Stimulated activated CD4-positive, alpha-beta T cell treated with anti-CD3 and anti-CD28 coated beads, Interleukin-15, amount 100 ng/mL, for 24 hours (primary cell): ENCODE measurements around the gene CLIP2.
A peak's percentile ranks its signal among the peaks of the same experiment; 100 is the strongest.
"Not testable (repeated sequence)": the region's sequence is repeated elsewhere in the genome, so short reads cannot be mapped to it uniquely, and the experiment has no call there.

Experiments
- DNase-seq: peaks from one replicate; pipeline ENCODE4 v3.0.0-alpha.2; 2020

The CLIP2 gene

DNA sequence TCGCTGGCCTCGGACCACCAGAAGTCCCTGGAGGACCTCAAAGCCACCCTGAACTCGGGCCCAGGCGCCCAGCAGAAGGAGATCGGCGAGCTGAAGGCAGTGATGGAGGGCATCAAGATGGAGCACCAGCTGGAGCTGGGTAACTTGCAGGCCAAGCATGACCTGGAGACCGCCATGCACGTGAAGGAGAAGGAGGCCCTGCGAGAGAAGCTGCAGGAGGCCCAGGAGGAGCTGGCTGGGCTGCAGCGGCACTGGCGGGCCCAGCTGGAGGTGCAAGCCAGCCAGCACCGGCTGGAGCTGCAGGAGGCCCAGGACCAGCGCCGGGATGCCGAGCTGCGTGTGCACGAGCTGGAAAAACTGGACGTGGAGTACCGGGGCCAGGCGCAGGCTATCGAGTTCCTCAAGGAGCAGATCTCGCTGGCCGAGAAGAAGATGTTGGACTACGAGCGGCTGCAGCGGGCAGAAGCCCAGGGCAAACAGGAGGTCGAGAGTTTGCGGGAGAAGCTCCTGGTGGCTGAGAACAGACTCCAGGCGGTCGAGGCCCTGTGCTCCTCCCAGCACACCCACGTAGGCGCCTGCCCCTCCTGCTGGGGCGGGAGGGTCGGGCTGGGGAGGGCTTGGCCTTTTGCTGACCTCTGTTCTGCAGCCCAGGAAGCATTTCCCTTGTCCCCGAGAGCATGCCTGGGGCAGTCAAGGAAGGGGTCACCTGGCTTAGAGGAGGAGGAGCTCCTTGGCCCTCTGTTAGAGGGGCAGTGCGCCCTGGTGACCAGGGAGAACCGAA, 87.2 kb downstream of the CLIP2 start:
- DNase-seq = no peak

DNA sequence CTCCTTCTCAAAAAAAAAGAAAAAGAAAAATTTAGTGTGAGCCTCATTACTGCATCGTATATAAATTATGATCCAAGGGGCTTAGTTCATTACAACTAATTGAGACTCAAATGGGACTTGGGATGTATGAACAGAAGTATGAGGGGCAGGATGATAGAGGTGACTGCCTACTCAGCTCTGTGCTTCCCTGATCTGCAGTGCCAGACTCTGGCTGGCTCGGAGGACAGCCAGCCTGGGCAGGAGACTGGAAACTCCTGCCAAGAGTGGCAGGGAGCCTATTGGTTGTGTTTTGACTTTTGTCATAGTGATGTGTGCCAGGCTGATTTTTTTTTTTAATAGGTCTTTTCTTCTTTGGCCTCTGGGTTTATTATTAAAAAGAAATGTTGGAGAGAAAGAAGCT, 90.7 kb downstream of the CLIP2 start:
- no peak for DNase-seq

DNA sequence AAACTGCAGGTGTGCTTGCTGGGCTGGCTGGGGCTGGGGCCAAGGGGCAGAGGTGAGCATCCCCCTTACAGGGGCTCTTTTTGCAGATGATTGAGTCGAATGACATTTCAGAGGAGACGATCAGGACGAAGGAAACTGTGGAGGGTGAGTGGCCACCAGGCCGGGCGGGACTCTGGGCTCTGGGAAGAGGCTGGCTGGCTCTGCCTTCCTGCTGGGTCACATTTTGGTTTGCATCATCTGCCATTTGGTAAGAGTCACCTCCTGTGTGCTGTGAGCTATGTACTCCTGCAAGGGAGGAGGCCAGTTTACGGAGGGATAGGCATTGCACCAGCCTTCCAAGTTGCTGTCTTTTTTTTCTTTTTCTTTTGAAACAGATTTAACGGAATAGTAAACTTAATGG, 91.5 kb downstream of the CLIP2 start:
- DNase-seq = no peak

DNA sequence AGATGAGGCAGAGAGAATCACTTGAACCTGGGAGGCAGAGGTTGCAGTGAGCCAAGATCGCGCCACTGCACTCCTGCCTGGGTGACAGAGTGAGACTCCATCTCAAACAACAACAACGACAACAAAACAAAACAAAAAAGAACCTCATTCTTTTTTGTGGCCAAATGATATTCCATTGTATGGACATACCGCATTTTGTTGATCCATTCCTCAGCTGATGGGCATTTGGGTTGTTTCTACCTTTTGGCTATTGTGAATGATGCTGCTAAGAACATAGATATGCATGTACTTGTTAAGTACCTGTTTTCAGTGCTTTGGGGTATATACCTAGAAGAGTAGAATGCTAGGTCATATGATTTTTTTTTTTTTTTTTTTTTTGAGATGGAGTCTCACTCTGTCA, 94.9 kb downstream of the CLIP2 start:
- not testable (repeated sequence) for DNase-seq

DNA sequence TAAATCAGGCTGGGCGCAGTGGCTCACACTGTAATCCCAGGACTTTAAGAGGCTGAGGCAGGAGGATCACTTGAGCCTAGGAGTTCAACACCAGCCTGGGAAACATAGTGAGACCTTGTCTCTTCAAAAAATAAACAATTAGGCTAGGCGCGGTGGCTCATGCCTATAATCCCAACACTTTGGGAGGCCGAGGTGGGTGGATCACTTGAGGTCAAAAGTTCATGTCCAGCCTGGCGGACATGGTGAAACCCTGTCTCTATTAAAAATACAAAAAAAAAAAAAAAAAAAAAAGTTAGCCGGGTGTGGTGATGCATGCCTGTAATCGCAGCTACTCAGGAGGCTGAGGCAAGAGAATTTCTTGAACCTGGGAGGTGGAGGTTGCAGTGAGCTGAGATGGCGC, 95.6 kb downstream of the CLIP2 start:
- DNase-seq = not testable (repeated sequence)

DNA sequence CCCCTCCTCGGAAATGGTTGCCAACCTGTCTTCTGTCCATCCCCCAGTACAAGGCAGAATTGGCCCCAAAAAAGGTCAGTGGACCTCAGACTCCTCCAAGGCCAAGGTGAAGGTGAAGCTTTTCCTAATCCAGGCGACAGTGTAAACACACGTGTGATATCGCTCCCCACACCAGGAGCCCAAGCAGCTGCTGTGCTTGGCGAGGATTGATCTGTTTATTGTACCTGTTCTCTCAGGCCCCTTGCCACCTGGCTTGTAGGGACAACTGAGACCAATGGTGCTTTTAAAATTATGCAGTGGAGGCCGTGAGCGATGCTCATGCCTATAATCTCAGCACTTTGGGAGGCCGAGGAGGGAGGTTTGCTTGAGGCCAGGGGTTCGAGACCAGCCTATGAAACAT, 98.4 kb downstream of the CLIP2 start:
- DNase-seq = no peak

DNA sequence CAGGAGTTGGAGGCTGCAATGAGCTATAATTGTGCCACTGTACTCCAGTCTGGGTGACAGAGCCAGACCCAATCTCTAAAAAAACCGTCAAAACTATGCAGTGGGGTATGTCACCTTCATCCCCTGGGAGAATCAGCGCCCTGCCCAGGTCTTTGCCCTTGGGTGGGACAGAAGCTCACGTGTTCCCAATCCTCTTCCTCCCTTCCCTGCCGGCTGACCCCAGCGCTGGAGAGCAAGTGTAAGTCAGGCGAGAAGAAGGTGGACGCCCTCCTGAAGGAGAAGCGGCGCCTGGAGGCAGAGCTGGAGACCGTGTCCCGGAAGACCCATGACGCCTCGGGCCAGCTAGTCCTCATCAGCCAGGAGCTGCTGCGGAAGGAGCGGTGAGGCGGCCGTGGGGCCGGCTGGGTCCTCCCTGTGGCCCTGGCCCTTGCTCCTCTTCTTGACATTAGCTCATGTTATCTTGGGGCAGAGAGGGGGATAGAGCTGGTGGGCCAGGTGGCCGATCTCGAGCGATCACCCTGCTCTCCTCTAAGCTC, 99.7 kb downstream of the CLIP2 start:
- DNase-seq = no peak

DNA sequence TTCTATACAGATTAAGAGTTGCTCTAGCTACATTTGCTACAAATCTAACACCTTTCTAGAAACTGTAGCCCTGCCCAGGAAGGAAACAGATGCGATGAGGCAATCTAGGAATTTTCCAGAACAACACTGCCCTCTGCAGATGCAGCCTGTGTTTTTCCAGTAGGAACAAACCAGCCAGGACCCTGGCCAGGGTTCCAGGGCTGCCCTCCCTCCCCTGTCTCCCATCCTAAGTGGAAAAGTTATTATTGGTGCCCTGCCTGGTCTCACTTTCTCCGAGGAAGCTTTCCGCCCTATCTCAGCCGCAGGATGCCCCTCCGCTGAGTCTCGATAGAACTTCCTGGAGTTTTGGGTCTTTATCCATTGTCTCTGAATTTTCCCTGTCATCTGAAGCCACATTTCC, 104.5 kb downstream of the CLIP2 start:
- not testable (repeated sequence) for DNase-seq

DNA sequence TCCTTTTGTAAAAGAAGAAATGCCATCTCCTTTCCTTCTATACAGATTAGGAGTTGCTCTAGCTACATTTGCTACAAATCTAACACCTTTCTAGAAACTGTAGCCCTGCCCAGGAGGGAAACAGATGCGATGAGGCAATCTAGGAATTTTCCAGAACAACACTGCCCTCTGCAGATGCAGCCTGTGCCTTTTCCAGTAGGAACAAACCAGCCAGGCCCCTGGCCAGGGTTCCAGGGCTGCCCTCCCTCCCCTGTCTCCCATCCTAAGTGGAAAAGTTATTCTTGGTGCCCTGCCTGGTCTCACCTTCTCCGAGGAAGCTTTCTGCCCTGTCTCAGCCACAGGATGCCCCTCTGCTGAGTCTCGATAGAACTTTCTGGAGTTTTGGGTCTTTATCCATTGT, 105.4 kb downstream of the CLIP2 start:
- not testable (repeated sequence) for DNase-seq

DNA sequence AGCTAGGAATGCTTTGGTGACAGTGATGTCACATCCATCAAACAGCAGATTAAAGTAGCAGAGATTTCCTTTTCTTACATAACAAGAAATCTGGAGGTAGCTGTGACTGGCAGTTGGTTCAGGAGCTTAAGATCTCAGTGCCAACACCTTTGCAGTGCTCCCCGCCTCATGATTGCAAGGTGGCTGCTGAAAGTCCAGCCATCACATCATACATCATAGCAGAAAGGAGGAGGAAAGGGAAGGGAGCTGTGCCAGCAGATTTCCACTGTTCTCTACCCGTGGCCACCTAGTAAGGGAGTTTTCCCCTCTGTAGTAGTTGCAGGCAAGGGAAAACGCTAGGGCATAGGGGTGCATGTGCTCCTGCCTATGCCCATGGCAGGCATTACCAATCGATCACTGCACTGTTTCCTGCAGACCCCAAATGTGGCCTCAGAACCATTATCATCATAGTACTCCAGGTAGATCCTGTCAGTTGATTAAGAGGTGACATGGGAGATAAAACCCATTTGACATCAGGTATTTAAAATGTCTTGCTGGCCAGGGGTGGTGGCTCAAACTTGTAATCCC, 106.6 kb downstream of the CLIP2 start:
- DNase-seq = no peak

DNA sequence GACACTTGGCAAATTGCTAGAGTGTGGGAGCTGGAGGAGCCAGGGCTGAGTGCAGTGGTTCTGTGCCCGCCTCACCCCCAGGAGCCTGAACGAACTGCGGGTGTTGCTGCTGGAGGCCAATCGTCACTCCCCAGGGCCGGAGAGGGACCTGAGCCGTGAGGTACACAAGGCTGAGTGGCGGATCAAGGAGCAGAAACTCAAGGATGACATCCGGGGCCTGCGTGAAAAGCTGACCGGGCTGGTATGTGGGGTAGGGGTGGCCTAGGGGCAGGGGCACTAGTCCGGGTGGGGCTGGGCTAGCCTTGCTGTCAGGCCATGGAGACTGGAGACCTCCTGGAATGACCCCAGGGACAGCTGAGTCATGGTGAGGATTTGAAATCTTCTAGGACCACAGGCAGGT, 107.8 kb downstream of the CLIP2 start:
- no peak for DNase-seq

DNA sequence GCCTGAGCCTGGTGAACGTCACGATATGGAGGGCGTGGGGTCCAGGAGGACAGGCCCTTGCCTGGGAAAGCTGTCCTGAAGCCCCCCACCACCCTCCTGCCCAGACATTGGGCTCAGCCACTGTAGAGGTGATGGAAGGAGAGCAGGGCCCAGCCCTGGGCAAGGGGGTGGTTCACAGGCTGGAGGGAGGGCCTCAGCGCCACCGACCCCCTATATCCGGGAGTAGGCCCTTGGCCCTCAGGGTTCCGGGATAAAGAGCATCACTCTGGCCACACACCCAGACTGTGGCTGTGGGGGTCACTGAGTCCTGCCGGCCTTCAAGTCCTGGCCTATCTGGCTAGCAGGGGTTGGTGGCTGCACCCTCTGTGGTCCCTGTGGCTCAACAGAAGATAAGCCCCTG, 109.2 kb downstream of the CLIP2 start:
- no peak for DNase-seq

DNA sequence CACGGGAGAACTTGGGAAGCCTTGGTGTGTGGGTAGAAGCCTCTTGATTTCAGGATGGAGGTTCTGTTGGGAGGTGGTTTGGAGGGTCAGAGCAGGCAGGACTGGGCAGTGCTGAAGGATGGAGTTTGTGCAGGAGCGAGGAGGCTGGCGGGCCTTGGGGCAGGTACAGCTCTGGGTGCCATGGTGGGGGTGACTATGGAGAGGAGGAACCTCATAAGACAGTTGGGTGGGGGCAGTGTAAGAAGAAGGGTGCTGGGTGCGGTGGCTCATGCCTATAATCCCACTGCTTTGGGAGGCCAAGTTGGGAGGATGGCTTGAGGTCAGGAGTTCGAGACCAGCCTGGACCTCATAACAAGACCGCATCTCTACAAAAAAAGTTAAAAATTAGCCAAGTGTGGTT, 109.8 kb downstream of the CLIP2 start:
- DNase-seq = no peak

DNA sequence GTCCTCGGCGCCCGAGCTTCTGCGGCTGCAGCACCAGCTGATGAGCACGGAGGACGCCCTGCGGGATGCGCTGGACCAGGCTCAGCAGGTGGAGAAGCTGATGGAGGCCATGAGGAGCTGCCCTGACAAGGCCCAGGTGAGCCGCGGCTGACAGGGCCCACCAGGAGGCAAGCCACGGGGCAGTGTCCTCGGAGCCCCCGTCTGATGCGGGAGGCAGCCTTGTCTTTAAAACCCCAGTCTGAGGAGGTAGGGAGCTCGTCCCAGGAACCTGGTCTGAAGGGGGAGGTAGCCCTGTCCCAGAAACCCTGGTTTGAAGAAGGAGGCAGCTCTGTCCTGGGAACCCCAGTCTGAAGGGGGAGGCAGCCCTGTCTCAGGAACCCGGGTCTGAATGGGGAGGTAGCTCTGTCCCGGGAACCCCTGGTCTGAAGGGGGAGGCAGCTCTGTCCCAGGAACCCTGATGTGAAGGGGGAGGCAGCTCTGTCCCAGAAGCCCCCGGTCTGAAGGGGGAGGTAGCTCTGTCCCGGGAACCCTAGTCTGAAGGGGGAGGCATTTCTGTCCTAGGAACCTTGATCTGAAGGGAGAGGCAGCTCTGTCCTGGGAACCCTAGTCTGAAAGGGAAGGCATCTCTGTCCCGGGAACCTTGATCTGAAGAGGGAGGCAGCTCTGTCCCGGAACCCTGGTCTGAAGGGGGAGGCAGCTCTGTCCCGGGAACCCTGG, 111.4 kb downstream of the CLIP2 start:
- no peak for DNase-seq

DNA sequence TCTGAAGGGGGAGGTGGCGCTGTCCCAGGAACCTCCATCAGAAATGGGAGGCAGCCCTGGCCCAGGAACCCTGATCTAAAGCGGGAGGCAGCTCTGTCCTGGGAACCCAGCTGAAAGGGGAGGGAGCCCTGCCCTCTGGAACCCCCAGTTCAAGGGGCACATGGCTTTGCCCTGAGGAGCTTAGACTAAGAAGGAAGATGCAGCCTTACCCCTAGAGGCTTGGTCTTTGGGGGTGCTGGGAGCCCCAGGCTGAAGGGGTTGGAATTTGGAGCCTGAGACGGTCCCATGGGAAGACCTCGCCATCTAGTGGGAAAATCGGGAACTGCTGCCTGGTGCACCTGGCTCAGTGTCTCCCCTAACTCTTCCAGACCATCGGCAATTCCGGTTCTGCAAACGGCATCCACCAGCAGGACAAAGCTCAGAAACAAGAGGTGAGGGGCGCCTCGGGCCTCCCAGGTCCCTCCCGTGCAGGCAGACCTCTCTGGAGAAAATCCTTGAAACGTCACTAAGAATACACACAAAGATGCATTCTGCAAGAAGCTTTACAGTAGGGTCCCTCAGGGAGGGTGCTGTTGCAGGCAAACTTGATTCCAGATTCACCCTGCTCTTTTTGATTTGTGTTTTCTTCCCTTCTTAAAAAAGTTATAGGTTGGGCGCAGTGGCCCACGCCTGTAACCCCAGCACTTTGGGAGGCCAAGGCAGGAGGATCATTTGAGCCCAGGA, 112.1 kb downstream of the CLIP2 start:
- peak; percentile 81 for DNase-seq

DNA sequence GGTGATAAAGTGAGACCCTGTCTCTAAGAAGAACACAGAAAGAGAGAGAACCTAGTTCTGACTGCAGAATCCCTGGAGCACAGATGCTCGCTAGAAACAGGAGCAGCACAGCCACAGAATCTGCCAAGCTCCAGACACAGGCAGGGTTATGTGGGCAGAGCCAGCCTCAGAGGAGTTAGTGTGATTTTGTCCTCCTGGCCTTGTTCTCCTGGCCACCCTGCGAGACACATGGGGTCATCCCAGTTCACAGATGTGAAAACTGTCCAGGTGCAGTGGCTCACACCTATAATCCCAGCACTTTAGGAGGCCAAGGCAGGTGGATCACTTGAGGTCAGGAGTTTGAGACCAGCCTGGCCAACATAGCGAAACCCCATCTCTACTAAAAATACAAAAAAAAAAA, 113.5 kb downstream of the CLIP2 start:
- not testable (repeated sequence) for DNase-seq

DNA sequence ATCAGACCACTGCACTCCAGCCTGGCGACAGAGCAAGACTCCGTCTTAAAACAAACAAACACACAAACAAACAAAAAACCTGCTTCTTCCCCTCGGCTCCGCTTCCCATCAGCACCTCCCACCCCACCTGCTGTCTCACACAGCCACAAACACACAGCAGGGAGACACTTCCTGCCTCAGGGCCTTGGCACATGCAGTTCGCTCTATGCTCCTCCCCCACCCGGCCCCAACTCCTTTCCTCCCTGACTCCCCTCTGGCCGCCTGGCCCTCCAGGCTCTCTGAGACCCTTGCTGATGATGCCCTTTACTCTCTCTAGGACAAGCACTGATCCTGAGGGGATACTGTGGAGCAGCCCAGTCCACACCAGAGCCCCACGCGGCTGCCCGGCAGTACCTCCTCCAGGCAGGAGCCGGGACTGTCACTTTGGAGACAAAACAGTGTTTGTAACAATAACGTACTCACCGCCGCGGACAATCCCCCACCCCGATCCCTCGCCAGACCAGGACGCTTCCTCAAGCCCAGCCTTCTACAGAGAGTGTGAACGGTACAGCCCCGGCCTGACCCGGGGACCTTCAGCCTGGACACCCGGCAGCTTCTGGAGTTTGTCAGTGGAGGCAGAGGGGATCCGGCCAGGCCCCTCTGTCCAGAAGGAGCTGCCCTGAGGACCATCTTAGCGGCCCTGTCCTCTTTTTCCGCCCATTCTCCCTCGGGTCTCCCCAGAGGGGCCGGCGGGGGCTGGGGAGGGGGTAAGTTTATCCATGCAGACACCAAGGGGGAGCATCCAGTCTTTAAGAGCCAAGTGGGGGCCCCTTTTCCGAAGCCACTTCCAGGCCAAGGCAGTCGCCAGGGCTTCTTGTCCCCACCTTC, 114.5 kb downstream of the CLIP2 start:
- no peak for DNase-seq

DNA sequence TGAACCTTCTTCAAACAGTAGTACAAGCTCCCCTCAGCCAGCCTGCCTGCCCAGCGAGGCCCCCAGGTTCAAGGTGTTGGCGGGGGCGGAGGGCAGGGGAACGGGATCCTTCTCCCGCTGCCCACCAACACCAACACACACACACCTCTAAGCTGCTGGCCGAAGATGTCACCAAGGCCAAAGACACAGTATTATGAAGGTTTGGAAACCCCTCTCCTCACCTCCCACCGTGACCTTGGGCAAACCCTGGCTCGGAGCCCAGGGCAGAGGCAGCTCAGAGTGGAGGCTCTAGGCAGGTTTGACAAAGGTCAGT, 115.1 kb downstream of the CLIP2 start:
- no peak for DNase-seq

DNA sequence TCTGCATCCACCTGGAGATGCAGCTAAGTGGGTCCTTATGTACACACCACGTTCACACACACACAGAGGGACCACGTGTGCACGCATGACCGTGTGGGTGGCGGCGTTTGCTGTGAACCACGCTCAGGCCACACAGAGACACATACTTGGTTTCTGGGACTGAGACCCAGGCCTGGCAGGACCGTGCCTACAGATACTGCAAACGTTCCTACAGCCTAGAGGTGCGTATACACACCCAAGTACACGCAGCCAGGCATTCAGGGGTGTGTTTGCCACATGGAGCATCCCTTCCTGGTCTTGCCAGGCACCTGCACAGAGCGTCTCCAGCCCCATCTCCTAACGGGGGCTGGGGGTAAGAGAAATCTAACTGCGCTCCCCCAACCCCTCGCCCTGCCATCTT, 115.5 kb downstream of the CLIP2 start:
- no peak for DNase-seq

DNA sequence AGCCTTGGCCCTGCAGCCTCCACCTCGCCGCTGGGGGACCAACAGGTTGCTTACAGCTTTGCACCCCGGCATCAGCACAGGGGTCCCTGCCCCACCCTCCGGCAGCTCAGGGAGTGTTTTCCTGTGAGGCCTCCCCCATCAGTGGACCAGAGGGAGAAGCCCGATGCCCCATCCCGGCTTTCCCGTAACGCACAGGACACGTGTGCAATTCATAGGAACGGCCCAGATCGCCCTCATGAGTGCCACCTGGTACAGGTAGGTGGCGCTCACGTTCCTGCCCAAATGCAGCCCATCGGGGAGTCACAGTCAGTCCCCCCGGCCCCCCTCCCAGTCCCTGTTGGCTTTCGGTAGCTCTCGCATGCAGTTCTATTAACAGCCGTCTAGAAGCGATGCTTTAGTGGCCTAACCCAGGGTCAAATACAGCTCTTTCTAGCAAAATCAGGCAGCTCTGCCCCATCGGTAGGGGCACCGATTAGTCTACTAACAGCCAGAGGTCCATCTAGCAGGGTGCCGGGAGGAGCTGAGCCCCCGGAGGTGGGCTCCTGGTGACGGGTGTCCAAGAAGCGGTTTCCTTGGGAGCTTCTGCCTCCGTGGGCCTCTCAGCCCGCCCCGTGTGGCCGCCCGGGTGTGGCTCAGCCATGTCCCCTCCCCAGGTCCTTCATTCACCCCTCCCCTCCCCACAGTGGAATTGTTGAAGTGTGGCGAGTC, 116.1 kb downstream of the CLIP2 start:
- DNase-seq = peak; percentile 19

DNA sequence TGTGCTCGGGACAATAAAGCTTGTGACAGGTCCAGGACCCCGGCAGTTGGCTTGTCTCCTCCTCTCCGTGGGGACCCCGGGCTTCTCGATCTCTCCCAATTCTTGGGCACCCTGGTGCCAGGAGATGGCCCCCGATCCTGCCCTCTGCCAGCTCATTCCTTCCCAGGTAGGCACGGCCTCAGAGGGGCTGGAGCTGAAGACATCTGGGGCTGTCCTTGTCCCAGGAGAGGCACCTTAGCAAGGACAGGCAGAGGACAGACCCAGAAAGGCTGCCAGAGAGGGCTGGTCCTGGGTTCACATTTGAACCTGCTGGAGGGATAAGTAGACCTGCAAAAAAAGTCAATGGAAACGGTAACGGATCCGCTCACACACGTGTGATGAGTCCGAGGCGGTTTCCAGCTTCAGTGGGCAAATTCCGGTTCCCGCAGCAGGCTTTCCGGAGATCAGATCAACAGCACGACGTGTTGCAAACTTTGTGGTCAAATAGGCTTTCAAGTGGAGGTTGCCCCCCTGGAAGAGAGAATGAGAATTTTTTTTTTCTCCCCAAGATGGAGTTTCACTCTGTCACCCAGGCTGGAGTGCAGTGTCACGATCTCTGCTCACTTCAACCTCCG, 116.8 kb downstream of the CLIP2 start:
- no peak for DNase-seq
